LNCAP (cell line): ENCODE measurements around the gene OR4A47.
"Not testable (repeated sequence)": the region's sequence is repeated elsewhere in the genome, so short reads cannot be mapped to it uniquely, and the experiment has no call there.

ENCODE experiments used
- TF ChIP-seq, protein P1 (sequence below): fragments of 450-650 bp; IDR thresholded peaks from 2 replicates; pipeline ENCODE4 v1.5.1; 2017; ENCODE audit warnings: mild to moderate bottlenecking

The OR4A47 gene

DNA sequence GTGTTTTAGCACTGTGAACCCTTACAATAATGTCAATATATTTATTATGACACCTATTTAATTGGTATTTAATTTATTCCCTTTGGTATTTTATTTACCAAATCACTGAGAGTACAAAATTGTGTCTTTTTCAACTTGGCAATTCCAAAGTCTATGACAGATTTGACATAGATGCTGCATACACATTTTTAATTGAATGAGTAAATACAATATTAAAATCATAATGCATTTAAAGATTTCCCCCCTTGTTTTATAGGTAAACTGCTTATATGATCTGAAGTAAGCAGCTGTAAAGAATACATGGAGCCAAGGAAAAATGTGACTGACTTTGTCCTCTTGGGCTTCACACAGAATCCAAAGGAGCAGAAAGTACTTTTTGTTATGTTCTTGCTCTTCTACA is at the start of gene OR4A47:
OR4A47 (plus strand) TSS at position 301 of the 400 bp plus-strand sequence; CDS start at position 301, 0 bp downstream.
- TF ChIP-seq, protein P1, sequence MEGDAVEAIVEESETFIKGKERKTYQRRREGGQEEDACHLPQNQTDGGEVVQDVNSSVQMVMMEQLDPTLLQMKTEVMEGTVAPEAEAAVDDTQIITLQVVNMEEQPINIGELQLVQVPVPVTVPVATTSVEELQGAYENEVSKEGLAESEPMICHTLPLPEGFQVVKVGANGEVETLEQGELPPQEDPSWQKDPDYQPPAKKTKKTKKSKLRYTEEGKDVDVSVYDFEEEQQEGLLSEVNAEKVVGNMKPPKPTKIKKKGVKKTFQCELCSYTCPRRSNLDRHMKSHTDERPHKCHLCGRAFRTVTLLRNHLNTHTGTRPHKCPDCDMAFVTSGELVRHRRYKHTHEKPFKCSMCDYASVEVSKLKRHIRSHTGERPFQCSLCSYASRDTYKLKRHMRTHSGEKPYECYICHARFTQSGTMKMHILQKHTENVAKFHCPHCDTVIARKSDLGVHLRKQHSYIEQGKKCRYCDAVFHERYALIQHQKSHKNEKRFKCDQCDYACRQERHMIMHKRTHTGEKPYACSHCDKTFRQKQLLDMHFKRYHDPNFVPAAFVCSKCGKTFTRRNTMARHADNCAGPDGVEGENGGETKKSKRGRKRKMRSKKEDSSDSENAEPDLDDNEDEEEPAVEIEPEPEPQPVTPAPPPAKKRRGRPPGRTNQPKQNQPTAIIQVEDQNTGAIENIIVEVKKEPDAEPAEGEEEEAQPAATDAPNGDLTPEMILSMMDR: not testable (repeated sequence)

- TF ChIP-seq, protein P1: no peak
These were observed 50.4 kb downstream of the OR4A47 start for GRCh38 chr11:48538991-48539390.
